GM21360 (cell line): Measurements from ENCODE around the gene RCBTB1.
"Not testable (repeated sequence)": the region's sequence is repeated elsewhere in the genome, so short reads cannot be mapped to it uniquely, and the experiment has no call there.

Source experiments
- ATAC-seq: cut with Tn5 transposase; IDR thresholded peaks from one replicate; pipeline ENCODE4 v1.9.1; 2021; ENCODE audit warnings: mild to moderate bottlenecking, moderate library complexity; ENCODE audit not compliant: unreplicated experiment

The RCBTB1 gene

GRCh38 chr13:49606747-49607648 is 21.6 kb upstream of the RCBTB1 start:
- peak; percentile 85 for ATAC-seq

GRCh38 chr13:49604570-49604969 is 19.2 kb upstream of the RCBTB1 start:
- ATAC-seq, result no peak

GRCh38 chr13:49602615-49603014 is 17.3 kb upstream of the RCBTB1 start:
- ATAC-seq, result not testable (repeated sequence)

- ATAC-seq, result no peak
These were observed 16.6 kb upstream of the RCBTB1 start for GRCh38 chr13:49602005-49602404.

GRCh38 chr13:49597043-49597641 is 11.8 kb upstream of the RCBTB1 start:
- ATAC-seq, result no peak

GRCh38 chr13:49596221-49596620 is 10.9 kb upstream of the RCBTB1 start:
- no peak for ATAC-seq

- ATAC-seq, result no peak
These were observed 9.2 kb upstream of the RCBTB1 start for GRCh38 chr13:49594576-49594975.

- not testable (repeated sequence) for ATAC-seq
These were observed 8.5 kb upstream of the RCBTB1 start for GRCh38 chr13:49593876-49594275.

- ATAC-seq, result not testable (repeated sequence)
These were observed 5.4 kb upstream of the RCBTB1 start for GRCh38 chr13:49590714-49591113.

GRCh38 chr13:49587311-49587847 is 2.0 kb upstream of the RCBTB1 start:
- no peak for ATAC-seq

GRCh38 chr13:49586717-49587116 is 1.4 kb upstream of the RCBTB1 start:
- ATAC-seq, result no peak

- ATAC-seq, result peak; percentile 8
These were observed 581 bp downstream of the RCBTB1 start for GRCh38 chr13:49584771-49585182.

GRCh38 chr13:49580980-49581680 is 4.2 kb downstream of the RCBTB1 start:
- ATAC-seq, result no peak

- ATAC-seq, result no peak
These were observed 5.9 kb downstream of the RCBTB1 start for GRCh38 chr13:49579501-49579900.

GRCh38 chr13:49571299-49572240 is 13.8 kb downstream of the RCBTB1 start:
- ATAC-seq, result no peak

GRCh38 chr13:49569993-49570689 is 15.2 kb downstream of the RCBTB1 start:
- ATAC-seq, result no peak

GRCh38 chr13:49567491-49567890 is 17.9 kb downstream of the RCBTB1 start:
- ATAC-seq, result no peak

- no peak for ATAC-seq
These were observed 18.9 kb downstream of the RCBTB1 start for GRCh38 chr13:49566461-49566860.

- ATAC-seq, result not testable (repeated sequence)
These were observed 19.9 kb downstream of the RCBTB1 start for GRCh38 chr13:49565461-49565860.

- ATAC-seq, result no peak
These were observed 21.8 kb downstream of the RCBTB1 start for GRCh38 chr13:49563516-49563915.
